Measurements from ENCODE around the gene CALM1.

DNA sequence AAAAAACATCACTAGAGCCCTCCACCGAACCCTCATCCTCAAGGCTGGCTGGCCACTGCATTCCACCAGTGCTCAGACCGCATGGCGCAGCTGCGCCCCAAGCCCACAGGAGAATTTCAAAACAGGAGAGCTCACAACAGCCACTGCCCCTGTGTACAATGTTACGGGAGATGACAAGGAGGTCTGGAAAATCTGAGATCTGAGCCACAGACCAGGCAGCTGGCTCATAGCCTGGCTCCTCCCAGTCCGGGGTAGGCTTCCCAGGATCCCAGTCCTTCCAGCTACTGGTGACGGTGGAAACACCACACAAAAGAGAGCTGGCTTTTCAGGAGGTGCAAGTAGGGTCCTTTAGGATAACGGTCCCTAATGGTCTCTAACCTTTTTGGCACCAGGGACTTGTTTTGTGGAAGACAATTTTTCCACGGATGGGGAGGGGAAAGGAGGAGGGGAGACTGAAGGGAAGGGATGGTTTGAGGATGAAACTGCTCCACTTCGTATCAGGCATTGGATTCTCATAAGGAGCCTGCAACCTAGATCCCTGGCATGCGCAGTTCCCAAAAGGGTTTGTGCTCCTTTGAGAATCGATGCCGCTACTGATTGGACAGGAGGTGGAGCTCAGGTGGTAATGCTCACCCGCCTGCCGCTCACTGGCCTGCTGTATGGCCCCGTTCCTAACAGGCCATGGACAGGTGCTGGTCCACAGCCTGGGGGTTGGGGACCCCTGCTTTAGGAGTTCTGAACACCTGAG, 42.1 kb upstream of the CALM1 start:
- TF ChIP-seq EP300 (IDR thresholded peaks at IDR 0.05) (no peak), CTCF (IDR thresholded peaks at IDR 0.05) (no peak), POLR2A (IDR thresholded peaks at IDR 0.05) (no peak), POLR2AphosphoS5 (IDR thresholded peaks at IDR 0.05) (no peak)
